GM10266 (cell line): ENCODE results near the gene SNX12.
"Not testable (repeated sequence)": the region's sequence is repeated elsewhere in the genome, so short reads cannot be mapped to it uniquely, and the experiment has no call there.

Experiments
- DNase-seq: peaks from one replicate; pipeline ENCODE4 v3.0.0; 2012; ENCODE audit errors: extremely low spot score
- TF ChIP-seq, protein P1 (sequence below): IDR thresholded peaks from 2 replicates; pipeline ENCODE4 v1.5.1; 2012; ENCODE audit warnings: mild to moderate bottlenecking, low read depth; ENCODE audit not compliant: control insufficient read depth, insufficient read depth; ENCODE audit errors: missing control alignments

SNX12 gene

GRCh38 chrX:71067089-71067488 is 1.0 kb downstream of the SNX12 start:
- no peak for DNase-seq
- TF ChIP-seq, protein P1, sequence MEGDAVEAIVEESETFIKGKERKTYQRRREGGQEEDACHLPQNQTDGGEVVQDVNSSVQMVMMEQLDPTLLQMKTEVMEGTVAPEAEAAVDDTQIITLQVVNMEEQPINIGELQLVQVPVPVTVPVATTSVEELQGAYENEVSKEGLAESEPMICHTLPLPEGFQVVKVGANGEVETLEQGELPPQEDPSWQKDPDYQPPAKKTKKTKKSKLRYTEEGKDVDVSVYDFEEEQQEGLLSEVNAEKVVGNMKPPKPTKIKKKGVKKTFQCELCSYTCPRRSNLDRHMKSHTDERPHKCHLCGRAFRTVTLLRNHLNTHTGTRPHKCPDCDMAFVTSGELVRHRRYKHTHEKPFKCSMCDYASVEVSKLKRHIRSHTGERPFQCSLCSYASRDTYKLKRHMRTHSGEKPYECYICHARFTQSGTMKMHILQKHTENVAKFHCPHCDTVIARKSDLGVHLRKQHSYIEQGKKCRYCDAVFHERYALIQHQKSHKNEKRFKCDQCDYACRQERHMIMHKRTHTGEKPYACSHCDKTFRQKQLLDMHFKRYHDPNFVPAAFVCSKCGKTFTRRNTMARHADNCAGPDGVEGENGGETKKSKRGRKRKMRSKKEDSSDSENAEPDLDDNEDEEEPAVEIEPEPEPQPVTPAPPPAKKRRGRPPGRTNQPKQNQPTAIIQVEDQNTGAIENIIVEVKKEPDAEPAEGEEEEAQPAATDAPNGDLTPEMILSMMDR, result no peak

DNA sequence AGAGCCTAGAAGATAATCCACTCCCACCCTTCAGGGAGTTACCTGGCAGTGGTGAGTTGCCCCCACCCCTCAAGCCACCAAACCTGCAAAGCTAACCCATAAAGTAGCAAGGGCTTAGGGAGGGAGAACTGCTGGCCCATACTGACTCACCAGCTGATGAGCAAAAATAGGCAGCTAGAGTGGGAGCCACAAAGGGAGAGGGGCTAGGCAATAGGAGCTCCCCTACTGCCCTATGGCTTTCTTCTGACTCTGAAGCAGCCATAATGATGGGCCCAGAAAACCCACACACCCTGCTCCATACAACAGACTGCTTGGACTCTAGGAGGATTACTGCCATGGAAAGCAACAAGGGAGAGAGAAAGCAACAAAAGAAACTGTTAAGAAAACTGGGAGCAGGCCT is 8.0 kb downstream of the SNX12 start:
- no peak for DNase-seq
- TF ChIP-seq, protein P1, result no peak

GRCh38 chrX:71057848-71058530 is 10.1 kb downstream of the SNX12 start:
- TF ChIP-seq, protein P1, result no peak
- DNase-seq, result no peak

GRCh38 chrX:71056867-71057266 is 11.3 kb downstream of the SNX12 start:
- TF ChIP-seq, protein P1, result no peak
- DNase-seq, result no peak

- TF ChIP-seq, protein P1, result no peak
Measured at GRCh38 chrX:71053217-71053621, 14.9 kb downstream of the SNX12 start.

DNA sequence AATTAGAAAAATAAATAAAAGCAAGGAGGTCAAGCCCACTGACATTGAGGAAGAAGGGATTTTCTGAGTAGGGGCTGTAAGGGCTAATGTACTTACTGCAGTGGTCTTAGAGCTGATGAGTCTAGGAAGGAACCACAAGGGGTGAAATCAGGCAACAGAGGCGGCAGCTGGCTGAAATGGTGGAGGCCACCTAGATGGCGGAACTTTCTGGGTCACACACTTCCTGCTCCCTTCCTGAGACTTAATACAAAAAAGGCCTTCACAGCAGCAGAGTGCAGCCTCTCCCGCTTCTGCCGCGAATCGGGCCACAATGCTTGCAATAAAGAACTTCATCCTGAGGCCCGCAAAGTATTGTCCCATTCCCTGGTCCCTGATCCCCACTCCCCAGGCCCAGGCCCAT is 15.4 kb downstream of the SNX12 start:
- TF ChIP-seq, protein P1, result no peak
- peak; percentile 5 for DNase-seq

More at GRCh38 chrX:71053217-71053621, 14.9 kb downstream of the SNX12 start:
- peak; percentile 74 for DNase-seq

GRCh38 chrX:71047891-71048290 is 20.2 kb downstream of the SNX12 start:
- DNase-seq, result not testable (repeated sequence)
